Cardiac fibroblast (primary cell): Measurements from ENCODE around the gene PGBD2.

ENCODE experiments used
- DNase-seq, 2 donors: peaks; one replicate each; pipeline versions ENCODE4 v3.0.0 to v3.0.0-alpha.2; 2010; ENCODE audit warnings: low read depth in 2 of 2
- H3K4me3 ChIP-seq, 2 donors: replicated peaks in 1 of 2; 1 replicate in 1 of 2; 2 replicates in 1 of 2; pipeline ENCODE4 v1.5.1; 2011; ENCODE audit warnings: low read depth in 2 of 2, low read length in 2 of 2, mild to moderate bottlenecking in 2 of 2, moderate library complexity in 1 of 2
- TF ChIP-seq, protein P1 (sequence below): IDR thresholded peaks from one replicate; pipeline ENCODE4 v1.5.1; 2011; ENCODE audit warnings: low read depth, mild to moderate bottlenecking, low read length, inconsistent platforms

The PGBD2 gene, protein sequence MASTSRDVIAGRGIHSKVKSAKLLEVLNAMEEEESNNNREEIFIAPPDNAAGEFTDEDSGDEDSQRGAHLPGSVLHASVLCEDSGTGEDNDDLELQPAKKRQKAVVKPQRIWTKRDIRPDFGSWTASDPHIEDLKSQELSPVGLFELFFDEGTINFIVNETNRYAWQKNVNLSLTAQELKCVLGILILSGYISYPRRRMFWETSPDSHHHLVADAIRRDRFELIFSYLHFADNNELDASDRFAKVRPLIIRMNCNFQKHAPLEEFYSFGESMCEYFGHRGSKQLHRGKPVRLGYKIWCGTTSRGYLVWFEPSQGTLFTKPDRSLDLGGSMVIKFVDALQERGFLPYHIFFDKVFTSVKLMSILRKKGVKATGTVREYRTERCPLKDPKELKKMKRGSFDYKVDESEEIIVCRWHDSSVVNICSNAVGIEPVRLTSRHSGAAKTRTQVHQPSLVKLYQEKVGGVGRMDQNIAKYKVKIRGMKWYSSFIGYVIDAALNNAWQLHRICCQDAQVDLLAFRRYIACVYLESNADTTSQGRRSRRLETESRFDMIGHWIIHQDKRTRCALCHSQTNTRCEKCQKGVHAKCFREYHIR

DNA sequence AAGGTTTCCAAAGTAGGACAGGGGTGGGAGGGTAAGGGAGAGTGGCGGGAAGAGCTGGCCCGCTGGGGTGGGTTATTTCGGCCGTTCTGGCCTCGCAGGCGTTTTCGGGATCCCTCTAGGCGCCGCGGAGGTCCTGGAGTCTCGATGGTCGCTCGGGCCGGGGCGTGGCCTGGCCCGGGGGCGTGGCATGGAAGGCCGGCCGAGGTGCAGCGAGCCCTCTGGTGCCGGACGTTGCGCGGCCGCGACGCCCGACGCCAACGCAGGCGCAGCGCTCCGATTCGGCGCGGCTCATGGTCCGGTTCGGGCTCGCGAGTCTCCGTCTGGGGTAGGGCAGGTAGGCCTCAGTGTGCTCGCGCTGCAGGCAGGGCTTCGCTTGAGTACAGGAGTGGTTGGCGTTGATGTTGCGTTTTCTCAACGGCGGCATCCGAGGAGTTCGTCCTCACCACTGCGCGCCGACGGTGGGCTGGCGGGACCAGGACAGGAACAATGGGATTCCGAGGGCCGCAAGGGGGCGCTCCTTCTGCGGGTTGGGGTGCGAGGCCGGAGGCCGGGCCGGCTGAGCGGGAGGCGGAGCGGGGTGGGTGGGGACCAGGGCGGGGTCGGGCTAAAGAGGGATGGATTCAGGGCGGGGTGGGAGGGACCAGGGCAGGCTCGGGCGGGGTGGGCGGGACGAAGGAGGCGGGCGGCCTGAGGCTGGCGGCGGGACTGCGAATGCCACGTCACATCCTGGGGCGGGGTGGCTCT lies at the start of gene PGBD2:
TSS of gene PGBD2 (plus strand) at position 227 of the 744 bp plus-strand sequence. CDS start 7,628 bp downstream, outside the sequence.
- DNase-seq: peak; percentile 94 to 96
- TF ChIP-seq, protein P1, sequence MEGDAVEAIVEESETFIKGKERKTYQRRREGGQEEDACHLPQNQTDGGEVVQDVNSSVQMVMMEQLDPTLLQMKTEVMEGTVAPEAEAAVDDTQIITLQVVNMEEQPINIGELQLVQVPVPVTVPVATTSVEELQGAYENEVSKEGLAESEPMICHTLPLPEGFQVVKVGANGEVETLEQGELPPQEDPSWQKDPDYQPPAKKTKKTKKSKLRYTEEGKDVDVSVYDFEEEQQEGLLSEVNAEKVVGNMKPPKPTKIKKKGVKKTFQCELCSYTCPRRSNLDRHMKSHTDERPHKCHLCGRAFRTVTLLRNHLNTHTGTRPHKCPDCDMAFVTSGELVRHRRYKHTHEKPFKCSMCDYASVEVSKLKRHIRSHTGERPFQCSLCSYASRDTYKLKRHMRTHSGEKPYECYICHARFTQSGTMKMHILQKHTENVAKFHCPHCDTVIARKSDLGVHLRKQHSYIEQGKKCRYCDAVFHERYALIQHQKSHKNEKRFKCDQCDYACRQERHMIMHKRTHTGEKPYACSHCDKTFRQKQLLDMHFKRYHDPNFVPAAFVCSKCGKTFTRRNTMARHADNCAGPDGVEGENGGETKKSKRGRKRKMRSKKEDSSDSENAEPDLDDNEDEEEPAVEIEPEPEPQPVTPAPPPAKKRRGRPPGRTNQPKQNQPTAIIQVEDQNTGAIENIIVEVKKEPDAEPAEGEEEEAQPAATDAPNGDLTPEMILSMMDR: peak; percentile 66
- peak within 1 kb of the TSS; percentile 80 to 89 for H3K4me3 ChIP-seq

DNA sequence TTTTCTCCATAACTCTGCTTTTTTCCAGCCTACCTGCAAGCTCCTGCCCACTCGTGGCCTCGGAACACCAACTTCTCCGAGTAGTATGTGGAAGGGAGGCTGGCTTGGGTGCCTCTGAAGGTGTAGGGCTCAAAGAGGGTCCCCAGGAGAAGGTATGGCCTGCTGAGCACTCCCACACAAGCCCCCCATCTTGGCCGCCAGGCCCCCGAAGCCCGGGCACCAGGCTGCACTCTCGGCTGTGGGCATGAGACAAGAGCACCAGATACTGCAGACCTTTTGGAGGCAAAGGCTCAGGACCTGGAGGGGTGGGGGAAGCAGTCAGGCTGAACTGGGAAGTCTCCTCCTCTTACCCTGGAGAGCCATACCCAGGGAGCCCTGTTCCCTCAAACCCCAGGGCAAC lies 48.8 kb upstream of the PGBD2 start:
- TF ChIP-seq, protein P1: no peak
- DNase-seq: no peak

DNA sequence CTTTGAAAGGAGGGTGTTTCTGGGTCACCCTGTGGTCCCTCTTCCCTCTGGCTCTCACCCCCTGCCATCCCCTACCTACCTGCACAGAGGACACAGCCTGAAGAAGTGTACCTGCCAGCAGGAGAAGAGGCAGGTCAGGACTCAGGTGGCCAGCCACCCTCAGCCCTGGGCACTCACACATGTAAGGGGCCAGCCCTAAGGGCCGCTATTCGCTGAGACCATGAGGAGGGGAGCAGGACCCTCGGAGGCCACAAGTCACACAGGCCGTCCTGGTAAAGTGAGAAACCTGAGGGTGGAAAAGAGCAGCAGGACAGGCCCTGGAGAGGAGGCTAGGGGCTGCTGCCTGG lies 48.3 kb upstream of the PGBD2 start:
- TF ChIP-seq, protein P1: no peak
- H3K4me3 ChIP-seq: peak overlapping the region; percentile 58 to 76
- DNase-seq: no peak

More for the DNA sequence above, 48.8 kb upstream of the PGBD2 start:
- peak overlapping the region in 1 of 2 donors; percentile 9 for H3K4me3 ChIP-seq

DNA sequence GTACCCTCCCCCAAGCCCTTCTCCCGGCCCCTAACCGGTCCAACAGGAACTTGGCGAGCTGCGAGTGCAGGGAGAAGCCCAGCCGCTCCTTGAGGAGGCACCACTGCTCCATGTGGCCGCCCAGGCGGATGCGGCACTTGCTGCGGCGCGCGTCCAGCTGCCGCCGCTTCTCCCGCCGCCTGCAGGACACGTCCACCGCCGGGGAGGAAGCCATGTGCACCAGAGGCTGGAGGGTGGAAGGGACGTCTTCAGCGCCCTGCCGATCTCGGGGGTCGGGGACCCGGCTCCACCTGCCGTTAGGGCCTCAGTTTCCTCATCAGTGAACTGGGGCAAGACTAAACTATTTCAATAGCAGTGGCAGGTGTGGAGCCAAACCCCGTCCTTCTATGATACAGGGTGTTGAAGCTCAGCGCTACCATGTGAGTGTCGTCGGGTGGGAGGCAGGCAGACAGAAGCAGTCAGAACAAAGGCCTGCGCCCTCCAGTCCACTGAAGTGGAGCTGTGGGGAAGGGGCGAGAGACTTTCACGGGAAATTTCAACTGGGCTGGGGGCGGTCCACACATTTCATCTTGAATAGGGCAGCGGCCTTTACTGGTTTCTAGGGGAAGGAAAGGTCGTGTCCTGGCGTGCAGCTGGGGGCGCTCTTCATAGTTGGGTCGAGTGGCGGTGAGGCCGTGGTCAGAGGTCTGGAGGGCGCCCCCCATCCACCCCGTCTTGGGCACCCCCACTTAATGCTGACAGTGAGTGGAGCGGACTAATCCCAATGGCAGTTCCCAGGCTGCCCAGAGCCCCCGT lies 47.7 kb upstream of the PGBD2 start:
- DNase-seq: peak; percentile 57 to 68
- peak overlapping the region; percentile 58 to 76 for H3K4me3 ChIP-seq
- TF ChIP-seq, protein P1: peak; percentile 26

DNA sequence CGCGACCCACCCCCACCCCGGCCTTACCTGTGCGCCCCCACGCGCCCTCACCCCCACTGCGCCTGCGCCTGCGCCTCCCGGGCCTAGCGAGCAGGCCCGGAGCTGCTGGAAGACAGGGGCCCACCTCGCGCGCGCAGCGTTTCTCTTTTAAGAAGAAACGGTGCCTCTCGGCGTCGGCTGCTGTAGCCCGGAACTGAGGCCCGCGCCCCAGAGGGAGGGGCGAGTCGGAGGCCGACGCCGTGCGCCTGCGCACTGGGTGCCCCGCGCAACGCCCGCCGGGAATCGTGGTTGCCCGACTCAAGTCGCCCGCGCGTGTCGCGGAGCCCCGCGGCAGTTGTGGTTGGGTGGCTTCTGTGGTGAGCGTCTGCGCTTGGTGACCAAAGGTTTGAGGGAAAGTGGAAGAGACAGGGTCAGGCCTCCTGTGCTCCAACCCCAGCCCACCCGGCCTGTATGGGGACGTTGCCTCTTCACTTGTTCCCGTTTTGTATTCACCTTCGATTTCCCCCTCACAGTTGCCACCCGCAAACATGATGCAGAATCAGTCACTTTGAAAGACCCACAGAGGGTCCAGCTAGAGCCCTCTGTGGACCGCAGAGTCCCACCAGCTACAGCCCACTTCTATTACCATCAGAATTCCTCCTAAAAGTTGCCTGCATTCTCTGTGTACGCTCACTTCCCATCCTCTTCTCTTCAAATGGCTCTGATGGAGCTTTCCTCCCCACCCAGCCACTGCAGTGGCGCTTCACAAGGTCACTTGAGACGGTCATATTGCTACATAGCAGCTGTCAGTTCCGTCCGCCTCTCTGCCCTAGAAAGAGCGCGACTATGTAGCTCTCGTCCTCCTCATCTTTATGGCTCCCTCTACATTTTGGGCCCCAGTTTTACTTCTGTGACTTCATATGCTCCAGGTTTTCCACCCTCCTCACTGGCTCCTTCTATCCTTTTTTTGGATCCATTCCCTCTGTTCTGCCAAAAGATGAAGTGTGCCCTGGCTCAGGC lies 46.8 kb upstream of the PGBD2 start, which contains the start of gene ZNF692:
TSS of gene ZNF692 (minus strand) at position 195 of the 999 bp plus-strand sequence. CDS start 776 bp downstream, outside the sequence.
- peak within 1 kb of the TSS; percentile 72 to 76 for H3K4me3 ChIP-seq
- TF ChIP-seq, protein P1: no peak
- DNase-seq: peak; percentile 98
